Measurements from ENCODE around the gene DUOX1.

DUOX1 gene

DNA sequence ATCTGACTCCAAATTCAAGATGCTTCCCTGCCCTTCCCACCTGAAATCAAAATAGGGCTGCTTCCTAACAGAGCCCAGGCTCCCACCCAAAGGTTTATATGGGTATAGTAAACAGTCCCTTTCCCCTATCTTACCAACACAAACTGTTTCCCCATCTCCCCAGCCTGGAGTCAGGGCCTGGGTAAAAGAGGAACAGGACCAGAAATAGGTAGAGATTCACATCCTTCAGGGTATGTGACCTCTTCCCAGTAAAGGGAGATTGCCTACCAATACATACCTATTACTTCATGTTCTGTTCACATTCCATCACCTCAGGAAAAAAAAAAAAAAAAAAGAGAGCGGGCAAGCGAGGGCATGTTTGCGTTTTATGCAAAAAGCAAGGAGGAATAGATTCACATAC is 67.7 kb downstream of the DUOX1 start:
- H3K4me3 ChIP-seq (ENCODE audit: low read length) = peak overlapping the region; percentile 68

DNA sequence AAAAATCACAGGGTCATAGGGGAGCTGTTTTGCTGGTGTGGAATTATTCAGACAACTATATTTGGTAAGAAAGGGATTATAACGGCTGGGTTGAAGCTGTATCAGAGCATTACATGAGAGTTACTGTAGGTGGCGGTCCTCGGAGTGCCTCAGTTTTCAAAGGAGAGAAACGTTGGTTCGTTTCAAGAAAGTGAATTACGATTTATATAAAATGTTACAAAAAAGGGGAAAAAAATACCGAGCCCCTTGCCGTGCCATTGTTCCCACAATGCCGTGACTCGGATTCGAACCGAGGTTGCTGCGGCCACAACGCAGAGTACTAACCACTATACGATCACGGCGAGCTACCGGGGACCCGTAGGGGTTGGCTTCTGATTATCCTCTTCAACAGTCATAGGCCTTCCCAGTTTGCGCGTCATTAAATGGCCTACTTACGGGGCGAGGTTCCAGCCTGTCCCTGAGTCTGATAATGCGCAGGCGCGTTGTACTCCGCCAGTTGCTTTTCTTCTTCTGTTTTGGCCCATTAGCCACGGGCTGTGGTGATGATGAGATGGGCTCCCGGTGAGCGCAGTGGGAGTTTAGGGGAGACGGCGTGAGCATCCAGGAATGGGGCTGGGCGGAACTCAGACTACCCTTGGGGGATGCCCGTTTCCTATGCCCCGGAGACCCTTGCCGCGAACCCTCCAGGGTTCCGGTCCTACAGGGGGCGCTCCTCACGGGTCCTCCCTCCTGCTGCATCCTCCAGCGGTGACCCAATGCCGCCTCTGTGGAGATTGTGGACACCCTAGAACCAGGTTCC is 68.7 kb downstream of the DUOX1 start:
- H3K4me1 ChIP-seq (ENCODE audit: insufficient read depth, low read length) = peaks cover 5% of the 10 kb centered on the region
- no peaks in the 10 kb centered on the region for H3K9me3 ChIP-seq (ENCODE audit: low read length)
- H3K4me3 ChIP-seq (ENCODE audit: low read length) = peak overlapping the region; percentile 68
- no peaks in the 10 kb centered on the region for H3K27me3 ChIP-seq (ENCODE audit: insufficient read depth, low read length)
- H2AFZ ChIP-seq (ENCODE audit: low read depth, low read length) = peak overlapping the region; percentile 41
- H3K36me3 ChIP-seq (ENCODE audit: insufficient read depth, low read length) = no peaks in the 10 kb centered on the region

More for the DNA sequence above, 67.7 kb downstream of the DUOX1 start:
- Histone ChIP-seq H2AFZ (ENCODE audit: low read depth, low read length) (peak overlapping the region; percentile 17), H3K9me3 (ENCODE audit: low read length) (no peaks in the 10 kb centered on the region), H3K36me3 (ENCODE audit: insufficient read depth, low read length) (no peaks in the 10 kb centered on the region), H3K27me3 (ENCODE audit: insufficient read depth, low read length) (no peaks in the 10 kb centered on the region), H3K4me1 (ENCODE audit: insufficient read depth, low read length) (peaks cover 5% of the 10 kb centered on the region)

GRCh38 chr15:45199136-45199810 is 69.5 kb downstream of the DUOX1 start:
- peaks cover 5% of the 10 kb centered on the region for H3K4me1 ChIP-seq (ENCODE audit: insufficient read depth, low read length)
- H3K27me3 ChIP-seq (ENCODE audit: insufficient read depth, low read length) = no peaks in the 10 kb centered on the region
- no peaks in the 10 kb centered on the region for H3K9me3 ChIP-seq (ENCODE audit: low read length)
- no peaks in the 10 kb centered on the region for H3K36me3 ChIP-seq (ENCODE audit: insufficient read depth, low read length)
- peak overlapping the region; percentile 41 for H2AFZ ChIP-seq (ENCODE audit: low read depth, low read length)
- H3K4me3 ChIP-seq (ENCODE audit: low read length) = peak overlapping the region; percentile 68

DNA sequence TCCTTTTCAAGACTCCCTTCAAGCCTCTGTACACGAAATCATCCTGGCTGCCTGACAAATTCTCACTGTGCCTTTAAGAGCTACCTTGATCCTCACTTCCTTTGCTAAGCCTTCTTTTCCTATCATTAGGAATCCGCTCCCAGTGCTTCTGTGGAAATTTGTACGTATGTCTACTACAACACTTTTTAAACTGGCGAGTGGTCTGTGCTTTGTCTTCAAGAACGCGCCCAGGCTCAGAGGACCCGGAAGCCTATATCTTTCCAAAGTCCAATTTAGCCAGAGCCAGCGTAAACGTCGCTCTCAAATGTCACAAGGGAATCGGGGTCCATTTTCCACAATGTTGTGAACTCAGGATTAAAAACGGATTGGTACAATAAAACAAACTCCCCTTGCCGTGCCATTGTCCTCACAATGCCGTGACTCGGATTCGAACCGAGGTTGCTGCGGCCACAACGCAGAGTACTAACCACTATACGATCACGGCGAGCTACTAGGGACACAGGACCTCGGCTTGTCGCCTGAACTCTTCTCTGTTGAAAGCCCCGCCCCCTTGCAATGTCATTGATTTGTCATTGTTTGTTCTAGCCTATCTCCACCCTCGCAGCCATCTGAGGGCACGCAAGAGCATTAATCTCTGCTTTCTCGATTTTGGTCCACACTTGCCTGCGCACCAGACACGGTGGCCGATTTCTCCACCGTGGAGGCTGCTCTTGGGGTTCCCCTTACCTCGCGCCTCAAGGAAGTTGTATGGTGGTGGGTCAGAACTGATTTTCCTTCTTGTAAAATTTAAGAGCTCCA is 70.4 kb downstream of the DUOX1 start:
- H2AFZ ChIP-seq (ENCODE audit: low read depth, low read length) = peak overlapping the region; percentile 66
- no peaks in the 10 kb centered on the region for H3K27me3 ChIP-seq (ENCODE audit: insufficient read depth, low read length)
- peaks cover 5% of the 10 kb centered on the region for H3K4me1 ChIP-seq (ENCODE audit: insufficient read depth, low read length)
- H3K9me3 ChIP-seq (ENCODE audit: low read length) = no peaks in the 10 kb centered on the region
- H3K4me3 ChIP-seq (ENCODE audit: low read length) = peak overlapping the region; percentile 68
- no peaks in the 10 kb centered on the region for H3K36me3 ChIP-seq (ENCODE audit: insufficient read depth, low read length)

DNA sequence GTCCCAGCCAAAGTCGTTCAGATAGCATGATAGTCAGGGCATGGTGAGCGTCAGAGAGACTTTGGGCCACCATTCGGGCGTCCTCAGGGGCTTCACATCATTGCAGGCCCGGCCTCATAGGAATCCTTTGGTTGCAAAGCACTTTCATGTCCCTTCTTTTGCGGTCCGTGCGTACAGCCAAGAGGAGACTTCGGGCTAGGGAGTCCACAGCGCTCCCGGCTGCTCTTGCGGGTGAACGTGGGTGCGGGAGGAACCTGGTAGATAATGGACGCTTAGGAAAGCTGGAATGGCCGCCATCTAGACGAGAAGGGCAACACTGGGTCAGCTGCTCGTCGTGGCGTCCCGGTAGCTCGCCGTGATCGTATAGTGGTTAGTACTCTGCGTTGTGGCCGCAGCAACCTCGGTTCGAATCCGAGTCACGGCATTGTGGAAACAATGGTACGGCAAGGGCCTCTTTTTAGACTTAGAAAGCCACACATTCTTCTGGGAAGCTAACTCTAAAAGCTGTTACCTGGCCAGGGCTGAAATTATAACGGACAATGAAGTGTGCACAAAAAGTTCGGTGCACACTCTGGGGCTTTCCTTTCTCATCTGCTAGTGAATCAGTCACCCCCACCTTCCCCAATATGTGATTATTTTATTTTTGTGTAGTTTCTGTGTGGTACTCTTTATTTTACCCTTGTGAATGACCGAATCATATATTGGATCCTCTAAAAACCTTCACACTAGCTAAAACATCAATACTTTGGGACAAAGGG is 71.2 kb downstream of the DUOX1 start:
- H3K9me3 ChIP-seq (ENCODE audit: low read length) = no peaks in the 10 kb centered on the region
- peak overlapping the region; percentile 66 for H2AFZ ChIP-seq (ENCODE audit: low read depth, low read length)
- H3K4me3 ChIP-seq (ENCODE audit: low read length) = peak overlapping the region; percentile 68
- H3K4me1 ChIP-seq (ENCODE audit: insufficient read depth, low read length) = peaks cover 5% of the 10 kb centered on the region
- H3K27me3 ChIP-seq (ENCODE audit: insufficient read depth, low read length) = no peaks in the 10 kb centered on the region
- no peaks in the 10 kb centered on the region for H3K36me3 ChIP-seq (ENCODE audit: insufficient read depth, low read length)

GRCh38 chr15:45201557-45201859 is 71.7 kb downstream of the DUOX1 start:
- peaks cover 5% of the 10 kb centered on the region for H3K4me1 ChIP-seq (ENCODE audit: insufficient read depth, low read length)
- H3K9me3 ChIP-seq (ENCODE audit: low read length) = no peaks in the 10 kb centered on the region
- peak overlapping the region; percentile 37 for H2AFZ ChIP-seq (ENCODE audit: low read depth, low read length)
- peak overlapping the region; percentile 68 for H3K4me3 ChIP-seq (ENCODE audit: low read length)
- H3K36me3 ChIP-seq (ENCODE audit: insufficient read depth, low read length) = no peaks in the 10 kb centered on the region
- H3K27me3 ChIP-seq (ENCODE audit: insufficient read depth, low read length) = no peaks in the 10 kb centered on the region

DNA sequence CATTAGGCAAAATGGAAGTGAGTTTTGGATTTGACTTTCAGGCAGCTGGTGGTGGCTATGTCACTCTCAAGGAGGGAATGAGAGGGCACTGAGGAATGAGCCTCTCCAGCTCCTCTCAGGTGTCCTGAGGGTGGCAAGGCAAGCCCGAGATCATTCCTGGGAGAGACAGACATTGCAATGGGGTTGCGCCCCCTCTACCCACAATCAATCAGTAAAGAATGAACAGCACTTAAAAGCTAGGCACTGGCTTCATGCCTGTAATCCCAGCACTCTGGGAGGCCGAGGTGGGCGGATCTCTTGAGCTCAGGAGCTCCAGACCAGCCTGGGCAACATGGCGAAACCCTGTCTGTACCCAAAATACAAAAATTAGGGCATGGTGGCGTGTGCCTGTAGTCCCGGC is 72.1 kb downstream of the DUOX1 start:
- no peak overlapping the region for H3K4me3 ChIP-seq (ENCODE audit: low read length)
- no peaks in the 10 kb centered on the region for H3K36me3 ChIP-seq (ENCODE audit: insufficient read depth, low read length)
- no peaks in the 10 kb centered on the region for H3K9me3 ChIP-seq (ENCODE audit: low read length)
- H2AFZ ChIP-seq (ENCODE audit: low read depth, low read length) = no peak overlapping the region
- peaks cover 5% of the 10 kb centered on the region for H3K4me1 ChIP-seq (ENCODE audit: insufficient read depth, low read length)
- no peaks in the 10 kb centered on the region for H3K27me3 ChIP-seq (ENCODE audit: insufficient read depth, low read length)

DNA sequence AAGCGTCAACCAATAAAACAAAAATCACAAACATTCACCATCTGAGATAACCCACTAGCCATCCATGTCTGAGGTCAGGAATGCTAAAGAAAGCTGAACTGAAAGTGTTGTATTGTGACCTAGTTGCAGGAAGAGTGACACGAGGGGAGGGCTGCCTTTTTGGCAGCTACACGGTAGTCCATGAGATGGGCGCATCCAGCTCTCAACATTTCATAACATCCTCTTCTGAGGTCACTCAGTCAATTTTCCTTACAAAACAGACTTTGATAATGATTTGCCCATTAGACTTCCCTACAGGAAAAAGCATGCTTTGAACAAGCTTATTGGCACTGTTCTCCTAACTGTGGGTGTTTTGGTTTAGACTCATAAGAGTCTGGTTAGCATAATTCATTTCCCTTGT is 73.4 kb downstream of the DUOX1 start:
- H3K9me3 ChIP-seq (ENCODE audit: low read length) = no peaks in the 10 kb centered on the region
- no peak overlapping the region for H2AFZ ChIP-seq (ENCODE audit: low read depth, low read length)
- H3K36me3 ChIP-seq (ENCODE audit: insufficient read depth, low read length) = no peaks in the 10 kb centered on the region
- H3K27me3 ChIP-seq (ENCODE audit: insufficient read depth, low read length) = no peaks in the 10 kb centered on the region
- H3K4me1 ChIP-seq (ENCODE audit: insufficient read depth, low read length) = peaks cover 5% of the 10 kb centered on the region
- no peak overlapping the region for H3K4me3 ChIP-seq (ENCODE audit: low read length)

DNA sequence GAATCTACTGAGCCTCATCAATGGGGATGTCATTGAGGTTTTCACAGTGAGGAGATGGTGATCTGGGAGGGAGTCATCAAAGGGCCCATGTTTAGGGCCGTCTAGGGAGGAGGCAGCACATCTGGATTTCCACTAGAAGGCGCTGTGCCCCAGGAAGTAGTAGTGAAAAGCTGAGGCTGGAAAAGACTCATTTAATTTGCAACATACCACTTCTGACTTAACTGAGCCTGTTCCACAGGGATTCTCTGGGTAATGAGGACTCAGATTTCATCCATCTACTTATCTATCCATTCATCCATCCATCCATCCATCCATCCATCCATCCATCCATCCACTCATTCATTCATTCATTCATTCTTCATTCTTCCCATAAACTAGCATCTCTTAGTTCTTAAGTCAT is 75.4 kb downstream of the DUOX1 start:
- Histone ChIP-seq H3K4me3 (ENCODE audit: low read length) (no peak overlapping the region), H3K4me1 (ENCODE audit: insufficient read depth, low read length) (no peaks in the 10 kb centered on the region), H3K36me3 (ENCODE audit: insufficient read depth, low read length) (no peaks in the 10 kb centered on the region), H3K27me3 (ENCODE audit: insufficient read depth, low read length) (no peaks in the 10 kb centered on the region), H2AFZ (ENCODE audit: low read depth, low read length) (no peak overlapping the region), H3K9me3 (ENCODE audit: low read length) (no peaks in the 10 kb centered on the region)

DNA sequence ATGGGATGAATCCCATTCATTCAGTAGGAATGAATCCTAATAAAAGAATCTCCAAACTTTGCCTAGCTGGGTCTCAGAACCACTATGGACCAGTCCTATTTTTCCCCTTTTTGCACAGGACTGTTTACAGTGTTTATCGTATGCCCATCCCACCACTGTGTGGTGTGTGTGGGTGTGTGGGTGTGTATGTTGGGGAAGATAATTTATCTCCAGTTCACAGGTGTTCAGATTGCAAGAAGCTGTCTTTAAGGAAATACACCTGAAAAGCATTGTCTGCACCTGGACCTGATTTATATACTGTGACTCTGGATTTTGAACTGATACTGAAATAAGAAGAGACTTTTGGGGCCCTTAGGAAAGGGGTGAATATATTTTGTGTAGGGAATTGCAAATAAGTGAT is 82.7 kb downstream of the DUOX1 start:
- Histone ChIP-seq H3K36me3 (ENCODE audit: insufficient read depth, low read length) (no peaks in the 10 kb centered on the region), H3K4me1 (ENCODE audit: insufficient read depth, low read length) (no peaks in the 10 kb centered on the region), H3K4me3 (ENCODE audit: low read length) (no peak overlapping the region), H2AFZ (ENCODE audit: low read depth, low read length) (no peak overlapping the region), H3K9me3 (ENCODE audit: low read length) (no peaks in the 10 kb centered on the region), H3K27me3 (ENCODE audit: insufficient read depth, low read length) (no peaks in the 10 kb centered on the region)
